GM18498 (cell line): ENCODE data around the gene TK1.
"Not testable (repeated sequence)": the region's sequence is repeated elsewhere in the genome, so short reads cannot be mapped to it uniquely, and the experiment has no call there.

ENCODE experiments used
- ATAC-seq: cut with Tn5 transposase; IDR thresholded peaks from one replicate; pipeline ENCODE4 v1.9.1; 2021; ENCODE audit warnings: mild to moderate bottlenecking, moderate library complexity; ENCODE audit not compliant: unreplicated experiment

TK1 gene

GRCh38 chr17:78180083-78180482 lies 6.8 kb downstream of the TK1 start:
- ATAC-seq, result no peak

GRCh38 chr17:78179372-78179771 lies 7.5 kb downstream of the TK1 start:
- ATAC-seq, result no peak

DNA sequence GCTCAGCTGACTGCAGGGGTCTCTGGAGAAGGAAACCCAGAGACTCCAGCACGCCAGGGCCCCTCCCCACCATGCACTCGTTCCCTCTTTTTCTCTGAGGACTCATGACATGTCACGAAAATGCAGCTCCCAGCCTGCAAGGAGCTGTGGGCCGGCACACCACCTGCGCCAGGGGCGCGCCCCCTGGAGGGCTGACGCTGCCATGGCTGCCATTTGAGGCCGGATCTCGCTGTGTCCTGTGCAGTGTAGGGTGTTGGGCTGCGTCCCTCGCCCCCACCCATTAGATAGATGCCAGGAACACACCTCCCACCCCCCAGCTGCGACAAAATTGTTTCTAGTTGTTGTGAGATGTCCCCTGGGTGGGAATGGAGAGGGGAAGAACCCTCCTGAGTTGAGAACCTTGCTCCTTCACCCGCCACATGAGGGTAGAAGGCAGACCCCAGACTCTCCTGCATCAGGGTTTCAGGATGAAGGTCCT lies 10.3 kb downstream of the TK1 start:
- ATAC-seq, result no peak

DNA sequence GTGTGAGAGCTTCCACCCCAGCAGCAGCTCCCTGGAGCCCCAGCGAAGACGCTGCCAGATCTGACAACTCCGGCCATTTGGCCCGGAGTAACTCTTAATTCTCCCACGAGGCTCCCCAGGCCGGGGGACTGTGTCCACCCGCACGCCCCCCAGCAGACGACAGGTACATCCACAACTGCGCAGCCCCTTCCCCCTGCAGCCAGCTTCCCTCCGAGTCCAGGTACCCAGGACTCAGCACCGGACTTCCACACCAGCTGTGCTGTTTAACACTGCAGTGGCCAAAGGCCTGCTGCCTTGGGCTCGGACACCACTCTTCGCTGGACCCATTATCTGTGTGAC lies 11.2 kb downstream of the TK1 start:
- no peak for ATAC-seq

DNA sequence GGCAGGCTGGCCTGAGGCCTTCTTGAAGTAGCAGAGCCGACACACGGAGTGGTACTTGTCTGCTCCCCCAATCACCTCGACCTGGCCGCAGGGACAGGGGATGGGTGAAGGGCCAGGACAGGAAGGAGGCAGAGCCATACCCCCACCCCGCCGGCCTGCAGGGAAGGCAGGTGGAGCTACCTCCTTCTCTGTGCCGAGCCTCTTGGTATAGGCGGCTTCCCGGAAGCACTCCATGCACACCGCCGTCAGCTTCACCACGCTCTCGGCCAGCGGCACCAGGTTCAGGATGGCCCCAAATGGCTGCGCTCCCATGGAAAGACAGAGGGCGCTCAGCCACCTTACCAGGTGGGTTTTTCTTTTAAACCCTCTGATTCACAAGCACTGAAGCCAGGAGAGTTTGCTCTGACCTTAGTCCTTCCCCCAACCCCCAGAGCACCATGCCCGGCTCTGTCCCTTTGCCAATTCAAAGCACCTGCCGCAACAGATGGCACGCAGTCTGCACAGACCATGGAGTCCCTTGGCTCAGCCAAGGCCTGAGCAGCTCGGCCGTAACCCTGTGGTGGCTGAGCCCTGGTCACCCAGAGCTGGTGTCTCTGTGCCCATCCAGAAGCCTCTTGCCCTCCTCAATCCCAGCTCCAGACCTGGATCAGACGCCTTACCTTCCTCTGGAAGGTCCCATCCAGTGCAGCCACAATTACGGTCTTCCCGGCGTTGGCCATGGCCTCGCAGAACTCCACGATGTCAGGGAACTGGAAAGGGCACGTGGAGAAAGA lies 11.8 kb downstream of the TK1 start:
- ATAC-seq, result no peak

GRCh38 chr17:78174346-78174869 lies 12.4 kb downstream of the TK1 start:
- ATAC-seq, result no peak

- ATAC-seq, result no peak
These were observed 13.6 kb downstream of the TK1 start for GRCh38 chr17:78173097-78173715.

DNA sequence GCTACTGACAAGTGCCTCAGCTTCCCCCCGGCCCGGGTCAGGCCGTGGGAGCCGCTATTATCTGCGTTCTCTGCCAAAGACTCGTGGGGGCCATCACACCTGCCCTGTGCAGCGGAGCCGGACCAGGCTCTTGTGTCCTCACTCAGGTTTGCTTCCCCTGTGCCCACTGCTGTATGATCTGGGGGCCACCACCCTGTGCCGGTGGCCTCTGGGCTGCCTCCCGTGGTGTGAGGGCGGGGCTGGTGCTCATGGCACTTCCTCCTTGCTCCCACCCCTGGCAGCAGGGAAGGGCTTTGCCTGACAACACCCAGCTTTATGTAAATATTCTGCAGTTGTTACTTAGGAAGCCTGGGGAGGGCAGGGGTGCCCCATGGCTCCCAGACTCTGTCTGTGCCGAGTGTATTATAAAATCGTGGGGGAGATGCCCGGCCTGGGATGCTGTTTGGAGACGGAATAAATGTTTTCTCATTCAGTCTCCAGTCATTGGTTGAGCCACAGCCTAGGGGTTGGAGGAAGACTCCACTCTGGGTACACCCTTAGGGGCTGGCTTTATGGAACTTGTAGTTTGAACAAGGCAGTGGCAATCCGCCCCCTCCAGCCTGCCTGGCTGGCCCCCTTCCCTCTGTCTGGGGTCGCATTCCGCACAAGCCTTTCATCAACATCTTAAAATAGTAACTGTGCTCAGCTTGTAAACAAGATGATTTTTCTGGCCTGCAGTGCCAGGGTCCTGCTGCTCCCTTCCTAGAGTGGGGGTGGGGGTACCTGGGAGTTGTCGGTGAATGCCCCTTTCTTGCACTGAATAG lies 14.4 kb downstream of the TK1 start:
- no peak for ATAC-seq

DNA sequence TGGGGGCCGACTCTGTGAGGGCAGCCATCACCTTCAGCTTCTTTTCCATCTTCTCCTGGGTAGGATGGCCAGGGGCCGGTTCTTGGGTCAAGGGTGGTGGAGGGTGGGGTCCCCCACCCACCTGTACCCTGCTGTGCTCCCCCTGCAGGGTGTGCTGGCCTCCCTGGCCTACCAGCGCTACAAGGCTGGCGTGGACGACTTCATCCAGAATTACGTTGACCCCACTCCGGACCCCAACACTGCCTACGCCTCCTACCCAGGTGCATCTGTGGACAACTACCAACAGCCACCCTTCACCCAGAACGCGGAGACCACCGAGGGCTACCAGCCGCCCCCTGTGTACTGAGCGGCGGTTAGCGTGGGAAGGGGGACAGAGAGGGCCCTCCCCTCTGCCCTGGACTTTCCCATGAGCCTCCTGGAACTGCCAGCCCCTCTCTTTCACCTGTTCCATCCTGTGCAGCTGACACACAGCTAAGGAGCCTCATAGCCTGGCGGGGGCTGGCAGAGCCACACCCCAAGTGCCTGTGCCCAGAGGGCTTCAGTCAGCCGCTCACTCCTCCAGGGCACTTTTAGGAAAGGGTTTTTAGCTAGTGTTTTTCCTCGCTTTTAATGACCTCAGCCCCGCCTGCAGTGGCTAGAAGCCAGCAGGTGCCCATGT lies 15.1 kb downstream of the TK1 start:
- ATAC-seq, result not testable (repeated sequence)

- no peak for ATAC-seq
These were observed 15.9 kb downstream of the TK1 start for GRCh38 chr17:78170692-78171590.

DNA sequence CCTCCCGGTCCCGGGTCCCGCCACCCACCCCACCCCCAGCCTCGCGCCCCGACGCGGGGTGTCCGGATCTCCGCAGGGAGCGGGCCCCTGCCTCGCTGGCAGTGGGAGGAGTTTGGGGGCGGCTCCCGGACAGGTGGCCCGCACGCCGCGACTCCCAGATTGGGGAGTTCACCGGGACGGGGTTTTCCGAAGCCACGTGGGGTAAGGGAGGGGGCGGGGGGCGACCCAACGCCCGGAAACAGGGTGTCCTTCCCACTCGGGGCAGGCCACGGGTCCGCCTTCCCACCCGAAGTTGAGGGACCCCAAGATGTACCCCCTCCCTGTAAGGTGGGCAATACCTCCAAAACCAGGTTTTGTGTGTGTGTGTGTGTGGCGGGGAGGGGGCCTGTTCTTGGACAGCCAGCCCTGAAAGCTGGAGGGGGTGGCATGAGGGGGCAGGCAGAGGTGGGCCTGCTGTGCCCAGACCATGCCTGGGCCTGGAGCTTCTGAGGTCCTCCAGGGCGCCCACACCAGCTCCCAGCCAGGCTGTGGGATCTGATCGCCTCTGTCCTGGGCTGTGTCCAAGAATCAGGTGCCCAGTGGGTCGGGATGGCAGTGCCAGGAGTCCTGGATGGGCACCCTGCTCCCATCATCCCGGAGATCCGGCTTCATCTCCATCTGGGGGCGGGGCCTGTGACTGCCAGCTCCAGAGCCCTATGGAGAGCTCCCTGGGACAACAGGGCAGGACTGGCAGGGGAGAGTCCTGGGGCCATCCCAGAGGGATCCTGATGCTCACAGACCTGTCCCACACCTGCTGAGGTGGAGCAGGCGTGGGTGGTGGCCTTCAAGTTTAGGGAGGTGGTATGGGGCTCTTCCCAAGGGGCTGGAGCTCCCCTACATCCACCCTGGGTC lies 17.7 kb downstream of the TK1 start:
- peak; percentile 24 for ATAC-seq

GRCh38 chr17:78168242-78168902 lies 18.5 kb downstream of the TK1 start, which contains the start of gene SYNGR2:
Gene SYNGR2, plus strand, starts transcription at chr17:78168581. Its CDS starts 36 bp downstream, at chr17:78168617.
- peak; percentile 62 for ATAC-seq

DNA sequence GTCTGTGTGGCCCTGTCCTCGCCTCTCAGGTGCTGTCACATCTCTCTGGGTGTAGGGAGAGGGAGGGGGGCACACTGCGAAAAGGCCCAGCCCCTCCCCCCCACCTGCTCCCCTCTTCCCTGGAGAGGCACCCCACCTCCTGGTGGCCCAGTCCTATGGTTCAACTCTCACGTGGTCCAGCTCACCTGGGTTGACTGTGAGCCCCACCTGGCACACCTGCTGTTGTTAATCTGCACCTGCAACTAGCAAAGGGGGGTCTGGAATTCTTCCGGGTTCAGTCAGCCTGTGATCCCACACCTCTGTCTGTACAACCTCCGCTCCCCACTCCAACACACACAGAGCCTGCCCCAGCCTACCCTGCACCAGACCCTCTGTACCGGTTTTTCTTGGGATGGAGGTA lies 20.4 kb downstream of the TK1 start:
- ATAC-seq, result no peak

GRCh38 chr17:78164748-78165607 lies 21.9 kb downstream of the TK1 start:
- ATAC-seq, result no peak

GRCh38 chr17:78163881-78164747 lies 22.7 kb downstream of the TK1 start:
- ATAC-seq, result no peak

GRCh38 chr17:78159575-78160158 lies 27.2 kb downstream of the TK1 start:
- peak; percentile 41 for ATAC-seq
